ENCODE data around the gene ATP5PO.
"Not testable (repeated sequence)": the region's sequence is repeated elsewhere in the genome, so short reads cannot be mapped to it uniquely, and the experiment has no call there.

Gene ATP5PO

DNA sequence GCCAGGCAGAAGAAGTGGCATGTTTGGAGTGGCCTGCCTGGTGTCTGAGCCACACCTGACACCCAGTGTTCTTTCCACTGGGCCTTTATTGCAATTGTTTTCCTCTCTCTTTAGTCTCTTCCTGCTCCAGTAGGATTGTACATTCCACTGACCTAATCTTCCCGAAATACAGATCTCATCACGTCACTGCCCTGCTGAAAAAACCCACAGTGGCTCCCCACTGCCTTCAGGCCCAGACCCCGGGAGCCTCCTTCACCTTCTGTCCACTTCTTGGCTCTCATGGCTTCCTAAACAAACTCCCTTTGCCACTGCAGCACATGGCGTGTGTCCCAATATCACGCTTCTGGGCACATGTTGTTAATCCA is 25.3 kb upstream of the ATP5PO start:
- in situ Hi-C loops (cut with MboI; ENCODE audit: low sequenced_read_pairs), result no loop called here

DNA sequence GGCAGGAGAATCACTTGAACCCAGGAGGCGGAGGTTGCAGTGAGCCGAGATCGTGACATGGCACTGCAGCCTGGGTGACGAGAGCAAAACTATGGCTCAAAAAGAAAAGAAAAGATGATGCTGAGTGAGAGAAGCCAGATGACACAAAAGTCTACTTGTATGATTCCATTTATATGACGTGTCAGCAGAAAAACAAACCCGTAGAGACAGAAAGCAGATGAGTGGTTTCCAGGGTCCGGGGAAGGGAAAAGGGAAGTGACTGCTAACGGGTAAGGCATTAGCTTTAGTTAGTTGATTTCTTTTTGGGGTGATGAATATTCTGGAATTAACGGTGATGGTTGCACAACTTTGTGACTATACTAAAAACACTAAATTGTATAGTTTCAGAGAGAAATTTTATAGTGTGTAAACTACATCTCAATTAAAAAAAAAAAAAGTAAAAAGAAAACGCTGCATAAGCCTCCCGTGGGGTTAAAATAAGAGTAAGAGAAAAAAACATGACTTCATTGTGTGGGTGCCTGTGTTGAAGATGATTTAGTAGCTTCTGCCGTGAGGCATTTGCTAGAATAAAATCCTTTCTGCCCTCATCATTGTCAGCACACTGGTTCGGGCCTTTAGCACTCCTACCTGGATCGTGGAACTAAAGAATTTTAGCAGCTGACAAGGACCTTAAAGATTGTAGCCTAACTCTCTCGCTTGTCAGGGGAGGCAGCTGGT is 24.7 kb upstream of the ATP5PO start:
- in situ Hi-C loops (cut with MboI; ENCODE audit: low sequenced_read_pairs), result no loop called here

DNA sequence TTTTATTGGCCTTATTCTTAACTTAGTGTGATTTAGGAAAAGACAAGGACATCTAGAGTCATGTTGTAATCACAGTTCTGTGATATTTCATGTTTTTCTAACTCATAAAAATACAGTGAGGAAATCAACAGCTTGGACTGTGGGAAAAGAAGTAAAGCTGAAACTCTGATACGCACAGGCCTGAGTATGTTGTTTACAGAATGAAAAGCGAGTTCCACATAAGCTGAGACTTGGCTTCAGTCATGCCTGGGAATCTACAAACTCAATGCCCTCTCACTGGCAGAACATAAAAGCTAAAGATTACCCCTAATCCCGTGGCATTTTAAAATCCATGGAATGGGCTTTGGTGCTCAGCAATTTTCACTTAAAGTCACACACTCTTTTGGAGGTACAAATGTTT is 23.6 kb upstream of the ATP5PO start:
- in situ Hi-C loops (cut with MboI; ENCODE audit: low sequenced_read_pairs), result no loop called here

DNA sequence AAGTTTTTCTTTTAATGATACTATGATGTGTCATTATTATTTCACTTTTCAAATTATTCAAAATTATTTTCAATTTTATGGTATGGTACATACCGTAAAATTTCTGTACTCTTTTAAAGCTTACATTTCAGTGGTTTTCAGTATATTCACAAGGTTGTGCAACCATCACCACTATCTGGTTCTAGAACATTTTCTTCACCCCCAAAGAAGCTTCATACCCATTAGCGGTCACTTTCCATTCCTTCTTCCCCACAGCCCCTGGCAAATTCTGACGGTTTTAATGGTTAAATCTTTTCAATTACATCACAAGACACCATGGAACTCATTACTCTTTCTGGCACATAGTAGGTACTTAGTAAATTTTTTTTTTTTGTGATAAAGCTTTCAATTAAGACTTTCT is 22.8 kb upstream of the ATP5PO start:
- in situ Hi-C loops (cut with MboI; ENCODE audit: low sequenced_read_pairs), result no loop called here

DNA sequence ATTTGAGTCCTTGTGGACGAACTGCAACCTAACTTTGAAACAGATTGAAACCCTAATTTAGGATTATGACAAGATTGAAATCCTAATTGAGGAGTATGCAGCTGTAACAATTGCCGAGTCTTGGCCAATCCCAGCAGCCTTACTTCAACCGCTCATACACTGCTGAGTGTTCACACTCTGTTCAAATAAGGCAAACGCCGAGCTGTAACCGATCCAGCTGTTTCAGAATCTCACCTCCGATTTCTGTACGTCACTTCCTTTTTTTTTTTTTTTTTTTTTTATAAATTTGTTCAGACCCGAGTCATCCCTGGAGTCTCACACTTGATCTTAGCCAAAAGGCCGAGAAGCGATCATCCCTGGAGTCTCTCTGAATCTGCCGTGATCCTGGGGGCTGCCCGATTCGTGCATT is 22.3 kb upstream of the ATP5PO start:
- in situ Hi-C loops (cut with MboI; ENCODE audit: low sequenced_read_pairs), result no loop called here

DNA sequence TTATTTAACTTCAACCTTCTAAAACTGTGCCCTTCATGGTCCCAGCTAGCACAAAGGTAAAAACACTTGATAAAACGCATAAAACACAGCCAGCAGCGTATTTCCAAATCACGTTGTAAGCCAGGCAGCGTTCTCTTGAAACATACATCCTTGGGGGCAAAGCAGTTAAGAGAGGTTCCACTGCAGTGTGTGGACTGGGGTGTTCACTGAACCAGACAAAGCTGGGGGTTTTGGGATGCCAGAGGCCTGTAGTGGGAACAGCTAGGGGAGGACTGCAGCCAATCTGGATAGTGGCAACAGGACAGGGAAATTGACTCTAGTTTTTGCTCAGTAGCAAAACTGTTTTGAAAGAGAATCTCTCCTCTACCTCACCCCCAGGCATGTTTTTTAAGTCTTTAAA is 21.5 kb upstream of the ATP5PO start:
- in situ Hi-C loops (cut with MboI; ENCODE audit: low sequenced_read_pairs), result no loop called here

DNA sequence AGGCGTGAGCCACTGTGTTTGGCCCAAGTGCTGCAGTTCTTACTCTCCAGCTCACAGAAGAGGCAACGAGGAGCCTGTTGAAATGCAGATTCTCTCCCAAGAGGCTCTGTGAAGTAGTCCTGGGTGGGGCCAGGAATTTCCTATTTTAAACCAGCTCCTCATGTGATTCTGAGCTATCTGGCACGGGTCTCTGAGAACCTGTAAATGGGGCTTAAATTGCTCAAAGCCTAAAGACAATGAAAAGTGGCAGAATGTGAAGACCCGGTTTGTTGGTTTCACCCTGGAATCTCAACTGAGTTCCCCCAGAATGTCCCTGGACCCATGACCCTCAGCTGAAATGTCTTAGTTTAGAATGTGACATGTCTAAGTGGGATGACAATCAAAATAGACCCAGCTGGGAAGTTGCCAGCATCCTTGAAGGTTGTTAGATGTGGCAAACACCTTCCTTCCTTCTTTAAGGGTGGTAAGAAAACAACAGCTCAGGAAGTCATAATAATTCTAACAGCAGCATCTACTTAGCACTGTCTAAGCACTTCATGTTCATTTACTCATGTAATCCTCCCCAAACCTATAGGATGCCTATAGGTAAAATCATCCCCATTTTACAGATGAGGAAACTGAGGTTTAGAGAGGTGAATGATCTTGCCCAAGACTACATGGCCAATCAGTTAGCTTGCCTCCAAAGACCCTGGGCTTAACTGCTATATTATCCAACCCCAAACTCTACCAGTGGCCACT is 20.9 kb upstream of the ATP5PO start:
- in situ Hi-C loops (cut with MboI; ENCODE audit: low sequenced_read_pairs), result no loop called here

DNA sequence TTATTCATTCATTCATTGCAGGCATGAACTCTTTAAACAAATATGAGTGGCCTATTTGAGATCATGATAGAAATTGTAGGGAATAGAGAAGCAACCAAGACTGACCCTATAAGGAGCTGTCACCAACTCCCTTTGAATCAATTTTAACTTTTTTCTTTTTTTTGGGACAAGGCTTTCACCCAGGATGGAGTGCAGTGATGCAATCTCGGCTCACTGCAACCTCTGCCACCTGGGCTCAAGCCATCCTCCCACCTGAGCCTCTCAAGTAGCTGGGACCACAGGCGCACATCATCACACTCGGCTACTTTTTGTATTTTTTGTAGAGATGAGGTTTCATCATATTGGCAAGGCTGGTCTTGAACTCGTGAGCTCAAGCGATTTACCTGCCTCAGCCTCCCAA is 17.1 kb upstream of the ATP5PO start:
- in situ Hi-C loops (cut with MboI; ENCODE audit: low sequenced_read_pairs), result no loop called here

DNA sequence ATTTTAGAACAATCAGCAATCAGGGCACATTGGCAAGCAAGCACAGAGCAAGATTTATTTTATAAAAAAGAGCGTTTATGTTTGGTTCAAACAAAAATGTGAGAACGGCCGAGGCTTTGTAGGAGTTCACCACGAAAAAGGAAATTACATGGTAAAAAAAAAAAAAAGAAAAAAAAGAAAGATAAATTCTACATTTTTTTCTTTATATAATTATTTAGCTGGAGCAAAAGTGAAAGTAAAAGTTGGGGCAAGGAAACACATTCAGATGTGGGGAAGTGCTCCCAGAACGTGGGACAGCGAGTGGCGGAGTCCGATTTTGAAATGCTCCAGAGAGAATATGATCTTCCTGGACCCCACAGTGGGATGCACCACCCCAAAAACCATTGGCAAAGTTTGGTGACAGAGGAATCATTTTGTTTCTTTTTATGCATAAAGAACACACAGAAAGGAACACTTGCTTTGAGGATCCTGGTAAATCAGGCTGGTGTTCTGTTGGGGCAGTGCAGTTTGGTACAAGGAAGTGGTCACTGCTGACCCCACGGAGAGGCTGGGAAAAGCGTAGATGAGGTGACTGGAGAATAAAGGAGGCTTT is 16.3 kb upstream of the ATP5PO start:
- in situ Hi-C loops (cut with MboI; ENCODE audit: low sequenced_read_pairs), result no loop called here

DNA sequence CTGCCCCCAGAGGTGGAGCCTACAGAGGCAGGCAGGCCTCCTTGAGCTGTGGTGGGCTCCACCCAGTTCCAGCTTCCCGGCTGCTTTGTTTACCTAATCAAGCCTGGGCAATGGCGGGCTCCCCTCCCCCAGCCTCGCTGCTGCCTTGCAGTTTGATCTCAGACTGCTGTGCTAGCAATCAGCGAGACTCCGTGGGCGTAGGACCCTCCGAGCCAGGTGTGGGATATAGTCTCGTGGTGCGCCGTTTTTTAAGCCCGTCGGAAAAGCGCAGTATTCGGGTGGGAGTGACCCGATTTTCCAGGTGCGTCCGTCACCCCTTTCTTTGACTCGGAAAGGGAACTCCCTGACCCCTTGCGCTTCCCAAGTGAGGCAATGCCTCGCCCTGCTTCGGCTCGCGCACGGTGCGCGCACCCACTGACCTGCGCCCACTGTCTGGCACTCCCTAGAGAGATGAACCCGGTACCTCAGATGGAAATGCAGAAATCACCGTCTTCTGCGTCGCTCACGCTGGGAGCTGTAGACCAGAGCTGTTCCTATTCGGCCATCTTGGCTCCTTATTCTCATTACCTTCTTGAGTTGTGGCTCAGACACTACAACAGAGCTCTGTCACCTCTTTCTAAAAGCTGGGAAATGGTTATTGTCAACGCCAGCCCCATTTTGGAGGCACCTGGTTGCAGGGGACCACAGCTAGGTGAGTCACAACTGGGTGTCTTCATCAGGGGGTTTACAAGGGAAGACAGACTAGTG is 15.6 kb upstream of the ATP5PO start:
- in situ Hi-C loops (cut with MboI; ENCODE audit: low sequenced_read_pairs), result not testable (repeated sequence)

DNA sequence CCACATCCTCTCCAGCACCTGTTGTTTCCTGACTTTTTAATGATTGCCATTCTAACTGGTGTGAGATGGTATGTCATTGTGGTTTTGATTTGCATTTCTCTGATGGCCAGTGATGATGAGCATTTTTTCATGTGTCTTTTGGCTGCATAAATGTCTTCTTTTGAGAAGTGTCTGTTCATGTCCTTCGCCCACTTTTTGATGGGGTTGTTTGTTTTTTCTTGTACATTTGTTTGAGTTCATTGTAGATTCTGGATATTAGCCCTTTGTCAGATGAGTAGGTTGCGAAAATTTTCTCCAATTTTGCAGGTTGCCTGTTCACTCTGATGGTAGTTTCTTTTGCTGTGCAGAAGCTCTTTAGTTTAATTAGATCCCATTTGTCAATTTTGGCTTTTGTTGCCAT is 10.6 kb upstream of the ATP5PO start:
- in situ Hi-C loops (cut with MboI; ENCODE audit: low sequenced_read_pairs), result not testable (repeated sequence)

DNA sequence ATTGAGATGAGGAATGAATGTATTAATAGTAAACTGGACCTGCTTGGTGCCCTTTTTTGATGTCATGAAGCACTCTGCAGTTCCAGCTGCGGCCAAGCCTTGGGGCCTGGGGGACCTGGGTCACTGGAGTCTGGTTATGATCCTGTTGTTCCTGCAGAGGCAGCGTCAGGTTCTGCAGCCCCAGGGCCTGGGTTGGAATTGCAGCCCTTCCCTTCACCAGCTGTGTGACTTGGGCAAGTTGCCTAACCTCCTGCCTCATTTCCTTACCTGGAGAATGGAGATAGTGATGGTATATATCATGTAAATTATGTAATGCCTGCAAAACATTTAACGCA is 9.1 kb upstream of the ATP5PO start:
- in situ Hi-C loops (cut with MboI; ENCODE audit: low sequenced_read_pairs), result loop anchor here (25.0 kb wide), 1 partner anchor 688 kb away; the partner anchor contains the start of gene RCAN1

DNA sequence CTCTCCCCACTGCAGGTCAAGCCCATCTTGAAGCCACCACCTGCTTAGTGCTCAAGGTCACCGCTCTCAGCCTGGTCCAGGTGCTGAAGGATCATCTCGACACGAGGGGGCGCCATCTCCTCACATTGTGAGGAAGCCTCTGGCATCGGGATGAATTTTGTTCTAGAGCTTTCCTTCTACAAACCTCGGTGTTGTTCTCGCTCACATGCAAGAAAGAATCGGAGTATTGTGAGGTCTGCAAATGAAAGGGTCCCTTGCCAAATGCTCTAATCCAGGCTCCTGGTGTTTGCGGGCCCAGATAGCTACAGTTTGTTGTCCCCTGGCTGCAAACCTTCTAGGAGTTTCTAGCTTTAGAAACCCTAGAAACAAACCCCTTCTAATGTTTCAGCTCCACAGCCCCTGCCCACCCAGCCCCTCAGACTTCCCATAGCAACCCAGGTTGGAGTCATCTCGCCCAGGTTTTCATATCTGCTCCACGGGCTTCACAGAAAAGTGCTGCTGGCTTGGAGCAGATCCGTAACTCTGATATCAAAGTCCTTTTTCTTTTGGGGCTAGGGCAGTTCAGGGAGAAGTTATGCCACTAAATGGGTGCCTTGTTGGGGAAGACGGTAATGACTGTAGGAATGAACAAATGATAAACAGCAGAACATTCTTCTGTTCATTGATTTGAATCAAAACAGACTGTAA is 8.6 kb upstream of the ATP5PO start:
- in situ Hi-C loops (cut with MboI; ENCODE audit: low sequenced_read_pairs), result loop anchor here (25.0 kb wide), 1 partner anchor 688 kb away; the partner anchor contains the start of gene RCAN1

DNA sequence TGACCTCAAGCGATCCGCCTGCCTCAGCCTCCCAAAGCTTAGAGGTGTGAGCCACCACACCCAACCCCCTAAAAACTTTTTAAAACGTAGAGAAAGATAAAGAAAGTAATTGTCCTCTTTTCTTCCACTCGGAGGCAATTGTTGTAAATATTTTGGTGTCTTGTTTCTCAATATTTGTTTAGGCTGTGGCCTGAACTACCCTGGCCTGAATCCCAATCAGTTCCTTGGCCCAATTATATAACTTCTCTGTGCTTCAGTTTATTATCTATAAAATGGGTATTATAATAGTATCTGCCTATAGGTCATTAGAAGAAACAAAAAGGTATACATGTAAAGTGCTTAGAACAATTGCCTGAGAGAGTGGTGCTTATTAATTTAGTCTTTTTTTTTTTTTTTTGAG is 1.8 kb upstream of the ATP5PO start:
- in situ Hi-C loops (cut with MboI; ENCODE audit: low sequenced_read_pairs), result loop anchor here (25.0 kb wide), 1 partner anchor 695 kb away; the partner anchor contains the start of gene RCAN1

DNA sequence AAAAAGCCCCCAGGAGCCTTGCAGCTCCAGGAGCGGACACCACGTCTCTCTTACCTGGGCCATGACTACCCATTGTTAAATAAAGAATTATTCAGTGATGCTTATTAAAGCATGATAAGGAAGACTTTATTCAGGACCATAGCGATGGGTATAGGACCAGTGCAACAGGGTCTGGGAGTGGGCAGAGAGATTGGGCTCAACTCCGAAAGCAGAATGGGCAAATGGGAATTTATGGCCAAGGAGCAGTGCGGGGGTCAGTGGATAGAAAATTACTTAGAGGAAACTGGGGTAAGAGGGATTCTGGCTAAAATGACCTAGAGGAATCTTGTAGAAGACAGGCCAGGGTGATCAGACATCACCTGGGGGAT is 580 bp upstream of the ATP5PO start:
- in situ Hi-C loops (cut with MboI; ENCODE audit: low sequenced_read_pairs), result loop anchor here (25.0 kb wide), 1 partner anchor 696 kb away; the partner anchor contains the start of gene RCAN1

DNA sequence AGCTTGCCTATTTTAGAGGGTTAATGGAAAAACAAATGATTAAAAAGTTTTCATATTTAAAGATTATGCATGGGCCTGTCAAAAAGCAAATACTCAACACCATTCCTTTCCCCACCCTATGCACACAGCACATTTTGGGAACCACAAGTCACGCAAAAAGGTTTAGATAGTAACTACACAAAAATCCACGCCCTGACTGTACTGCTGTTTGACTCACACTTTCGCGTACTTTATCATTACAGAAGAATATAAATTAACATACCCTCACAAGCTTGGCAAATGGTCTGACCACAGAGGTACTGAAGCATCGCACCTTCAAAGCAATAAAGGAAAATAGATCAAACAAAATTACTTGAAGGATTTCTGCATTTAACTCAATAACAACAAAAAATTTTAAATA is 1.4 kb downstream of the ATP5PO start:
- in situ Hi-C loops (cut with MboI; ENCODE audit: low sequenced_read_pairs), result loop anchor here (25.0 kb wide), 1 partner anchor 698 kb away; the partner anchor contains the start of gene RCAN1

DNA sequence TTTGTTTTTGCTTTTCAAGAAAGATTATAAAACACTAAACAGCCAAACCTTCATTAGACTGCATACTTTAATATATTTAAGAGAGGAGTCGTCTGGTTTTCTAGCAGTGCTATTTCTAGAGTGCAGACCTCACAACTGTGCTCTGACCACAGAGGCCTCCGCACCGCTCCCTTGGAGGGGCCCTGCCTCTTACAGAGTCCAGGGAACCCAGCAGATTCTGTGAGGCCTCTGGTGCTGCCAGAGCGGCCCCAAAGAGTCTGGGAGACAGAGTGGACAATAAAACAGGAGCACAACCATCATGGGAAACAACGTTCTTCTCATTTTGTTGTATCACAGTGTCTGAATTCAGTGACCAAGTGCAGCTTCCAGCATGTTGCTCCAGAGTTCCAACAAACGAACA is 5.8 kb downstream of the ATP5PO start:
- in situ Hi-C loops (cut with MboI; ENCODE audit: low sequenced_read_pairs), result loop anchor here (25.0 kb wide), 1 partner anchor 703 kb away; the partner anchor contains the start of gene RCAN1

DNA sequence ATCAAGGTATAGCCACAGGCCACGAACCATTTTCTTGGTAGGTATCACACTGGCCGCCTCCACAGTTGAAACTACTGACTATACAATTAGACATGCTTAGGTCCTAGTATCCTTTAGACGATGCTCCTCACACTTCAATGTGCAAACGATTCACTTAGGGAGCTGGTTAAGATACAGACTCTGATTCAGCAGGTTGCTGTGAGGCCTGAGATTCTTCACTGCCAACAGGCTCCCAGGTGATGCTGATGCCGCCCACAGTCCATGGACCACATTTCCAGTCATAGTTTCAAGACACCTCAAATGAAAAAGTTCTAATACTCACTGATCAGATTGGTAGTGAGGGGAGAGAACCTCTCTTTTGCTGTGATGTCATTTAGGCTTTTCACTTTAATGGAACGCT is 6.8 kb downstream of the ATP5PO start:
- in situ Hi-C loops (cut with MboI; ENCODE audit: low sequenced_read_pairs), result loop anchor here (25.0 kb wide), 1 partner anchor 704 kb away; the partner anchor contains the start of gene RCAN1

DNA sequence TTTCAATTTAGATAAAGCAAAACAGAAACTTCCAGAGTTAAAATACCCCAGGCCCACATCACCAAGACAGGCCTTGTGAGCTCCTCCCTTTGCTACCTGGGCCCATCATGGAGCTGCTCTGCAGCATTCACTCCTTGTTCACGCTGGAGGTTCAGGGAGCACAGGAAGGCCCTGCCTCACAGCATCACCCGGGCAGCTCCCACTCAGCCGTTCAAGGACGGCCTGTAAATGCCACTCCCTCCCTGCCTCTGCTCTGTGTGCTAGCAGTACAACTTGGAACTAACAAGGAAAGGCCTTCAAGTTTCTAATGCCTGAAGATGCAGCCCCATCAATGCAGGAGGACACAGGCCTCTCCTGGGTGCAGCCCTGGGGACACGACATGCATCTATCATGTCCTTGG is 11.6 kb downstream of the ATP5PO start:
- in situ Hi-C loops (cut with MboI; ENCODE audit: low sequenced_read_pairs), result loop anchor here (25.0 kb wide), 1 partner anchor 708 kb away; the partner anchor contains the start of gene RCAN1

DNA sequence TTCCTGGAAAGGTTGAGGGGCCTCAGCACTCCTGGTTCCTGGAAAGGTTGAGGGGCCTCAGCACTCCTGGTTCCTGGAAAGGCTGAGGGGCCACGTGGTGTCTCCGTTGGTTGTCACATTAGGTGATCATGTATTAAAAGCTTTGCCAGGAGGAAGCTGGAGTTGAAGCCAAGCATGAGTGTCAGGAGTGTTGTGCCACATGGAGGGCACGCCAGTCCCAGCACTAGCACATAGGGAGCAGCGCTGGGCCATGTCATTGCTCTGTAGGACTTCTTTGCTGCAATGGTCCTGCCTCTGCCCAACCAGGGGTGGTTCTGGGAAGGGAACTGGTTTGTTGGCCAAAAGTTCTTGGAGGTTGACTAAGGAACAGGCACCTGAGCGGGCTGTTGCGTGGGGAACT is 13.3 kb downstream of the ATP5PO start:
- in situ Hi-C loops (cut with MboI; ENCODE audit: low sequenced_read_pairs), result loop anchor here (25.0 kb wide), 1 partner anchor 710 kb away; the partner anchor contains the start of gene RCAN1

Measured in HL-60/S4 treated with retinoic acid at 250 ng/mL for 4 days and 3 days (cell line).